Middle frontal gyrus (tissue), 1 donor: Measurements from ENCODE around the gene VWA3A.
"Not testable (repeated sequence)": the region's sequence is repeated elsewhere in the genome, so short reads cannot be mapped to it uniquely, and the experiment has no call there.

Experiments
- DNase-seq: peaks from one replicate; pipeline ENCODE4 v3.0.0-alpha.2; 2015; ENCODE audit warnings: low spot score; ENCODE audit errors: extremely low spot score

Gene VWA3A

GRCh38 chr16:22138482-22138881 lies 46.1 kb downstream of the VWA3A start:
- DNase-seq = no peak

GRCh38 chr16:22139008-22139407 lies 46.7 kb downstream of the VWA3A start:
- DNase-seq = no peak

DNA sequence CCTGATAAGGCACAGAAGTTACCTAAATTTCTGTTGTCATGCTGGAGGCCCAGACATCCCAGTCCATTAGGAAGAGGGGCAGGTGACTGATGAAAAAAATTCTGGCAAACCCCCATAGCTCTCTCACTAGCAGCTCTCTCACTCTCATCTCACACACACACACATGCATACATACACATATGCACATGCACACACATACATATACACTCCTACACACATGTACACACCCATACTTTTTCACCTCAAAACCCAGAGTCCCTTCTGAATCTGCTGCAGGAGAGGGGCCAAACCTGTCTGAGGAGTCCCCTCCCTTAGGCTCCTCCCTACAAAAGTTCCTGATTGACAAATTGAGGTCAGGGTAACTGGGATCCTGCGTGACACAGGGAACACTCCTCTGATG lies 47.4 kb downstream of the VWA3A start:
- DNase-seq = no peak

GRCh38 chr16:22141767-22142166 lies 49.4 kb downstream of the VWA3A start:
- no peak for DNase-seq

- DNase-seq = no peak
These were observed 52.2 kb downstream of the VWA3A start for GRCh38 chr16:22144520-22144919.

DNA sequence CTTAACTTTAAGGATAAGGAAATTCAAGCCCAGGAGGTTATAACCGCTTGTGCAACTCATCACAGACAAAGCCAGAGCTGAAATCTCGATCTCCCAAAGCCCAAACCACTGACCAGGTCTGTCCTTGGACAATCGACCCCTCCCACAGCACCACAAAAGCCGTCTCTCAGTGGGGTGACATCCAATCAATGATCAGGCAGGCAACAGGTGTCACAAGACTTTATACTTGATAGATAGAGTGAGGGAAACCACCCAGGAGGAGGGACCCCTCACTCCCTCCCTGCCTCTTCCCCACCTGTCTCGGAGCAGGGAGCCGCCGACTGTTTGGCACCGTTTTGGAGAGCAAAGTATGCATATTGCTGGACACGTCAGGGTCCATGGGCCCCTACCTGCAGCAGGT lies 55.5 kb downstream of the VWA3A start:
- DNase-seq = no peak

GRCh38 chr16:22151246-22151998 lies 59.1 kb downstream of the VWA3A start:
- DNase-seq = no peak

DNA sequence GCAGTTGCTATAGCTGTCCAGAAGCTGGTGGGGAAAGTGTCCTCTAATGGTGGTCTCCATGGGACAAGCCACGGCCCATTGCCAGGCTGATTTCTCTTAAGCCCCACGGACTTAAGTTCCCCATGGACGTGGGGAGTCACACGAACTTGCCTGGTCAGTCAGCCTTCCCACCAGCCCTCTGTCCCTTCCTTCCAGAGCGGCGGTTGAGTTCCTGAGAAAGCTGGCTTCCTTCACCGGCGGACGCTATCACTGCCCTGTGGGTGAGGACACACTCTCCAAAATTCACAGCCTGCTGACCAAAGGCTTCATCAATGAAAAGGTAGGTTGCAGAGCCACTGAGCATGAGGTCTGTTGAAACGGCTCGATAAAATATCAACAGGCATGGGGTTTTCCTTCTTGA lies 60.0 kb downstream of the VWA3A start:
- DNase-seq = no peak

DNA sequence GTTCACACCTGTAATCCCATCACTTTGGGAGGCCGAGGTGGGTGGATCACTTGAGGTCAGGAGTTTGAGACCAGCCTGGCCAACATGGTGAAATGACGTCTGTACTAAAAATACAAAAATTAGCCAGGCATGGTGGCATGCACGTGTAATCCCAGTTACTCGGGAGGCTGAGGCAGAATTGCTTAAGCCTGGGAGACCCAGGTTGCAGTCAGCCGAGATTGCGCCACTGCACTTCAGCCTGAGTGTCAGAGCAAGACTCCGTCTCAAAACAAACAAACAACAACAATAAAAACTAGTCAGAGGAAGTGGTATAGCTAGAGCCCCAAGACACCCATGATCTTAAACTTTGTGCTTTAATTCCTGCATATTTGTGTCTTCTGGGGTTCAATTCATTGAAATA lies 60.7 kb downstream of the VWA3A start:
- DNase-seq = not testable (repeated sequence)

DNA sequence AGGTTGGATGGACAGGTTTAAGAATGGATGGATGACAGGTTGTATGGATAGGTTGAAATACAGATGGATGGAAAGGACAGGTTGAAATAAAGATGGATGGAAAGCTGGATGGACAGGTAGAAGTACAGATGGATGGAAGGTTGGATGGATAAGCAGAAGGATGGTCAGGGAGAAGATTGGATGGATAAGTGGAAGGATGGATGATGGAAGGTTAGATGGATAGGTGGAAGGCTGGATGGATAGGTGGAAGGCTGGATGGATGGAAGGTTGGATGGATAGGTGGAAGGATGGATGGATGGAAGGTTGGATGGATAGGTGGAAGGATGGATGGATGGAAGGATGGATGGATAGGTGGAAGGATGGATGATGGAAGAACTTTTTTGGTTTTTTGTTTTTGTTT lies 69.1 kb downstream of the VWA3A start:
- DNase-seq = no peak

DNA sequence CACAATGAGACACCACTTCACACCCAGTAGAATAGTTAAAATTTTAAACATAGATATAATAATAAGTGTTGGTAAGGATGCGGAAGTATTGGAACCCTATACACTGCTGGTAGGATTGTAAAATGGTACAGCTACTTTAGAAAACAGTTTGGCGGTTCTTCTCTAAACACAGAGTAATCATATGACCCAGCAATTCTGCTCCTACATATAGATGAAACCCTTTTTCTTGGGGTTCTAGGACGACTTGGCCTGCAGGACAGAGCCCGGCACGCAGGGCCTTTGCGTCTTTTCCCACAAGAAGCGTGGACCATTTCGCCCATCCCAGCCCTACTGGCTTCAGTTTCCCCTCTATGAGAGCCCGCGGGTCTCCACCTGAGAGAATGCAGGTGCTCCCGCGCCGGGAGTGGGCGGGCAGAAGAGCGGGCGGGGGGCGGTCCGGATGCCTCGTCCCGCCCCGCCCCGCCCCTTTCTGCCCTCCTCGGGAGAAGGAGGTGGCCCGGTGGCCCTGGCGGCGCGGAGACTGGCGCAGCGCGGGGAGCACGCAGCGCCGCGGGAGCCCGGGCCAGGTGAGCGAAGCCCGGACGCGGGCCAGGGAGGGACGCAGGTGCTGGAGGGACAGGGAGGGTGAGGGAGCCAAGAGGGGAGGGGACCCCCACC lies 69.8 kb downstream of the VWA3A start, which contains the start of gene SDR42E2:
SDR42E2 (plus strand) TSS at position 508 of the 657 bp plus-strand sequence. CDS start 3,077 bp downstream, outside the sequence.
- DNase-seq = no peak

DNA sequence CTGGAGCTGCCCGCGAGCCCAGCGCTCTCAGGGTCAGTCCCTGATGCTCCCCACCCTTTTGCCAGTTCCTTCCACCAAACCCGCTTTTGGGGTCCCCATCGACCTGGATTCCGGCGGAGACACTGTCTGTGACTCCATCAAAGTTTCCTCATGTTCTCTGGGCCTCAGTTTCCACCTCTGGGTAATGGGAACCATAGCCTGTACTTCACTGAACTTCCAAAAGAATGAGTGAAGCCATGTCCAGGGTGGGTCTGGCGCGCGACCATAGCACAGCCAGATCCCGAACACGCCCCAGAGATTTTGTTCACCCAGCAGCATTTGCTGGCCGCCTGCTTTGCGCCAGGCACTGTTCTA lies 70.3 kb downstream of the VWA3A start:
- DNase-seq = no peak

DNA sequence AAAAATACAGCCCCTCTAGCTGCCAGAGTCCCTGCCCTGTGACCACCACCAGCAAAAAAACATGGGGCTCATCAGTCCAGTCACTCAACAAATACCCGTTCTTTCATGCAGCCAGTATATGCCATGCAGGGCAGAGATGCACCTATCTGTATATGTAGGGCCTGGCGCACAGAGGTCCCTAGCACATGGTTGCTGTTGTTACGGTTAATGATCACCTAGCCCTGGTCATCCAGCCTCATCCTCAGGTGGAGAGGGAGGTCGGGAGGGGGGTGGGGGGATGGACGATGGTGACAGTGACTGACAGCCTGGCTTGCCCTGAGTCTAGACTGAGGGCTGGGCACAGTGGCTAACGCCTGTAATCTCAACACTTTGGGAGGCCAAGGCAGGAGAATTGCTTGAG lies 71.5 kb downstream of the VWA3A start:
- no peak for DNase-seq

GRCh38 chr16:22164482-22164881 lies 72.1 kb downstream of the VWA3A start:
- DNase-seq = no peak

DNA sequence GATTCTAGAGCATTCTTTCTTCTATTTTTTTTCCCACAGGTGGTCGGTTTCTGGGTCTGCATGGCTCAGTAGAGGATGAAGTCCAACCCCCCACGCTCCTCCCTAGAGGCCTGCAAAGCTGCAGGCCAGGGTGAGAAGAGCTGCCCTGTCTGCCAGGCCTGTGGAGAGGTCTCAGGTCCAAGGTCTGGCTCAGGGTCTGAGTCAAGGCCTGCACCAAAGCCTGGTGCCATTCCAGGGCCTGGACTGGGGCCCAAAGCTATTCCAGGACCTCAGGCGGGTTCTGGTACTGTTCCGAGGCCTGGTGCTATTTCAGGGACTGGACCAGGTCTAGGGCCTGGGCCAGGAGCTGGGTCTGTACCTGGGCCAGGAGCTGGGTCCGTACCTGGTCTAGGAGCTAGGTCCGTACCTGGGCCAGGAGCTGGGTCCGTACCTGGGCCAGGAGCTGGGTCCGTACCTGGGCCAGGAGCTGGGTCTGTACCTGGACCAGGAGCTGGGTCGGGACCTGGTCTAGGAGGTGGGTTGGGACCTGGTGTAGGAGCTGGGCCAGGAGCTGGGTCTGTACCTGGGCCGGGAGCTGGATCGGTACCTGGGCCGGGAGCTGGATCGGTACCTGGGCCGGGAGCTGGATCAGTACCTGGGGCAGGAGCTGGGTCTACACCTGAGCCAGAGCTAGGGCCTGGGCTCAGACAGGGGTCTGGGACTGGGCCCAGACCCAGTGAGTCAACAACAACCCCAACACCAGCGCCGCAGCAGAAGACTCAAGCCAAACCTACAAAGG lies 73.4 kb downstream of the VWA3A start:
- no peak for DNase-seq

- no peak for DNase-seq
These were observed 79.6 kb downstream of the VWA3A start for GRCh38 chr16:22171953-22172352.

DNA sequence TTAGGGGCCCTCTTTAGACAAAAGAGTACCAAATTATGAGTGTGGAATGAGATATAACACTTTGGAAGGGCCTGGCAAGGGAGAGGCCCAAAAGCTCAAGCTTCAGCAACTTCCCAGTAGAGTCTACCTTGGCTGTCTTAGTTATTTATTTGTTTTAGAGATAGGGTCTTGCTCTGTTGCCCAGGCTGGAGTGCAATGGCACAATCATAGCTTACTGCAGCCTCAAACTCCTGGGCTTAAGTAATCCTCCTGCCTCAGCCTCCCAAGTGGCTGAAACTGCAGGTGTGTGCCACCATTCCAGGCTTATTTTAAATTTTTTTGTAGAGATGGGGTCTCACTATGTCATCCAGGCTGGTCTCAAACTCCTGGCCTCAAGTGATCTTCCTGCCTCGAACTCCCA lies 80.3 kb downstream of the VWA3A start:
- DNase-seq = not testable (repeated sequence)

DNA sequence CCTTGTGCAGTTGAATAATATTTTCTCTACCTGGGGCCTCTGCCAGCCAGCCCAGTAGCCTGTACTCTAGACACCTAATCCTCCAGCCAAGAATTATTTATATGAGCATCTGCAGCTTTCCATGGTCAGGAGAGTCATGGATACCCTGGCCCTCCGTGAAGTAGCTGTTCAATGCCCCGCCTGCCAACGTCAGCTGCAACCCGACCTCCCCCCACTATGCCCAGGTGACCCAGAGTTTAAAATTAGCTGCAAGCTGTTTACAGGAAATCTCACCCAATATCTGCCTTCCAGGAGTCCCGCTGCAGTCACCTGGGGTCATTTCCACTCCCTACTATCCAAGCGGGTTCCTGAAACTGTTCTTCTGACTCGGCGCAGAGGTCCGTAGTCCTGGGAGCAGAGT lies 82.3 kb downstream of the VWA3A start:
- DNase-seq = no peak

- no peak for DNase-seq
These were observed 85.9 kb downstream of the VWA3A start for GRCh38 chr16:22177968-22178930.

GRCh38 chr16:22181426-22181825 lies 89.1 kb downstream of the VWA3A start:
- no peak for DNase-seq

DNA sequence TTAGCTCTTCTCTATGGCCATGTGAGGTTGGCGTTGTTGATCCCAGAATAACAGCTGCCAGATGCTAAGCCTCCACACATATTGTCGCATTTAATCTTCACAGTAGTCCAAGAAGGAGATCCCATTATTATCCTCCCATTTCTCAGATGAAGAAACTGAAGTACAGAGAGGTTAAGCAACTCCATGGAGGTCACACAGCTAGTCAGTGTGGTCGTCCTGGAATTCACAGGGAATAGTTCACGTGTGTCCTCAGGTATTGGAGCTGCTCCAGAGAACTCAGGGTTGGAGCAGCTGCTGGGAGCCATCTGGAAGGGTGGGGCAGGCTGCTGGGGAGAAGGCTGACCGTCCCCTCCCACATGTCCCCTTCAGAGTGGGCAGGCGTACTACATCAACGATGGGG lies 89.5 kb downstream of the VWA3A start:
- DNase-seq = no peak
